HG03097 (cell line): ENCODE measurements around the gene ENO2.

ENCODE experiments used
- ATAC-seq: cut with Tn5 transposase; IDR thresholded peaks from one replicate; pipeline ENCODE4 v1.9.1; 2021; ENCODE audit not compliant: unreplicated experiment, low FRiP score

Gene ENO2

GRCh38 chr12:6912164-6912935 lies 2.0 kb upstream of the ENO2 start:
- ATAC-seq, result no peak

- no peak for ATAC-seq
Observed at GRCh38 chr12:6914947-6915788, 788 bp downstream of the ENO2 start.

GRCh38 chr12:6915789-6916285 lies 1.5 kb downstream of the ENO2 start:
- no peak for ATAC-seq

- ATAC-seq, result no peak
Observed at GRCh38 chr12:6916426-6917200, 2.2 kb downstream of the ENO2 start.

- ATAC-seq, result no peak
Observed at GRCh38 chr12:6917491-6918231, 3.3 kb downstream of the ENO2 start.

GRCh38 chr12:6919588-6919987 lies 5.2 kb downstream of the ENO2 start:
- no peak for ATAC-seq

- ATAC-seq, result no peak
Observed at GRCh38 chr12:6921539-6921938, 7.2 kb downstream of the ENO2 start.

- ATAC-seq, result no peak
Observed at GRCh38 chr12:6921996-6922946, 7.9 kb downstream of the ENO2 start.

GRCh38 chr12:6923003-6923732 lies 8.8 kb downstream of the ENO2 start:
- no peak for ATAC-seq

- ATAC-seq, result no peak
Observed at GRCh38 chr12:6923851-6924250, 9.5 kb downstream of the ENO2 start.

- no peak for ATAC-seq
Observed at GRCh38 chr12:6925239-6925539, 10.8 kb downstream of the ENO2 start.

- ATAC-seq, result no peak
Observed at GRCh38 chr12:6925540-6926279, 11.3 kb downstream of the ENO2 start.

- no peak for ATAC-seq
Observed at GRCh38 chr12:6927379-6928021, 13.1 kb downstream of the ENO2 start, which contains the start of gene ATN1. Gene ATN1 (plus strand): TSS chr12:6927959. CDS start chr12:6934002, 6,043 bp downstream.

- ATAC-seq, result no peak
Observed at GRCh38 chr12:6928022-6928702, 13.8 kb downstream of the ENO2 start.

GRCh38 chr12:6928703-6929407 lies 14.5 kb downstream of the ENO2 start:
- no peak for ATAC-seq
